ENCODE results near the gene ZNF83.
"Not testable (repeated sequence)": the region's sequence is repeated elsewhere in the genome, so short reads cannot be mapped to it uniquely, and the experiment has no call there.

The ZNF83 gene

DNA sequence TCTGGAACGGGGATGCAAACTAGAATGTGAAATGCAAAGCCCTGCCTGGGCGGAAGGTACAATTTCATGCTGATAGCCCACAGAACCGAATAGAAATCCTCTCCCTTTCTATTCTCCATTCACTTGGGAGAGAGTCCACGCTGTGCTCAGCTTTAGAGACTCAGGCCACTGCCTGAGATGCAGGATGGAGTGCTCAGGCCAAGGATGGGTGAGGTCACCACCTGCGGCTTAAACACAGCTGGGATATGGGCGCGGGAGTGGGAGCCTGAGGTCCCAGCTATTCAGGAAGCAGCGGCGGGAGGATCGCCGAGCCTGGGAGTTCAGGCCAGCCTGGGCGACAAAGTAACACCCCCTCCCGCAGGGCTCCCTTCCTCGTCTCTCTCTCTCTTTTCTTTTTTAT lies 446 bp upstream of the ZNF83 start:
- no peak for DNase-seq

DNA sequence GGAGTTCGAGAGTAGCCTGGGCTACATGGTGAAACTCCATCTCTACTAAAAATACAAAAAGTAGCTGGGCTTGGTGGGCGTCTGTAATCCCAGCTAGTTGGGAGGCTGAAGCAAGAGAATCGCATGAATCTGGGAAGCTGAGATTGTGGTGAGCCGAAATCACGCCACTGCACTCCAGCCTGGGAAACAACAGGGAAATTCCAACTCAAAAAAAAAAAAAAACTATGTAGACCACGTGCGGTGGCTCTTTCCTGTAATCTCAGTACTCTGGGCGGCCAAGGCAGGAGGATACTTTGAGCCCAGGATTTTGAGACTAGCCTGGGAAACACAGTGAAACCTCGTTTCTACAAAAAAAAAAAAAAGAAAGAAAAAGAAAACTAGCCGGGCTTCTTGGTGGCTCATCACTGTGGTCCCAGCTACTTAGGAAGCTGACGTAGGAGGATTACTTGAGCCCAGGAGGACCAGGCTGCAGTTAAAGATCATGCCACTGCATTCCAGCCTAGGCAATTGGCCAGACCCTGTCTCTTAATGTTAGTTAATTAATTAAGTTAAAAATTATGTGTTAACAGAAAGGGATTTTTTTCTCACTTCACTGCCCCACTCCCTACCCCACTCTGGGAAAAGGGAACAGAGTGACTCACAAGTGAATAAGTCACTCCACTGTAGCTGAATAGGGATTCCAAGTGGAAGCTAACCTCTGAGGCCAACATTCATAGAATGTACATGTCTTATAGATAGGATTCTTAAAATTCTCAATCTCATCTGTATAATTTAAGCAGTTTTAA lies 2.2 kb downstream of the ZNF83 start:
- DNase-seq, result no peak

DNA sequence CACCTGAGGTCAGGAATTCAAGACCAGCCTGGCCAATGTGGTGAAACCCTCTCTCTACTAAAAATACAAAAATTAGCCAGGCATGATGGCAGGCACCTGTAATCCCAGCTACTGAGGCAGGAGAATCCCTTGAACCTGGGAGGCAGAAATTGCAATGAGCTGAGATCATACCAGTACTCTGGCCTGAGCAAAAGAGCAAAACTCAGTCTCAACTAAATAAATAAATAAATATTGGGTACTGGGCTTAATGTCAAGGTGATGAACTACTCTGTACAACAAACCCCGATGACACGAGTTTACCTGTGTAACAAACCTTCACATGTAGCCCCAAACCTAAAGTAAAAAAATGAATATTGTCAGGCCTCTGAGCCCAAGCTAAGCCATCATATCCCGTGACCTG lies 10.7 kb downstream of the ZNF83 start:
- DNase-seq, result not testable (repeated sequence)

DNA sequence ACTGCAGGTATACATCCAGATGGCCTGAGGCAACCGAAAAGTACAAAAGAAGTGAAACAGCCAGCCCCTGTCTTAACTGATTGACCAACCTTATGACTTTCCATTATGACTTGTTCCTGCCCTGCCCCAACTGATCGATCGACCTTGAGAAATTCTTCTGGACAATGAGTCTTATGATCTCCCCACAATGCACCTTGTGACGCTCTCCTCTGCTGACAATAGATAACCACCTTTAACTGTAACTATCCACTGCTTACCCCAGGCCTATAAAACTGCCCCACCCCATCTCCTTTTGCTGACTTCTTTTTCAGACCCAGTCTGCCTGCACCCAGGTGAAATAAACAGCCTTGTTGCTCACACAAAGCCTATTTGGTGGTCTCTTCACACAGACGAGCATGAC lies 11.2 kb downstream of the ZNF83 start:
- DNase-seq, result no peak

DNA sequence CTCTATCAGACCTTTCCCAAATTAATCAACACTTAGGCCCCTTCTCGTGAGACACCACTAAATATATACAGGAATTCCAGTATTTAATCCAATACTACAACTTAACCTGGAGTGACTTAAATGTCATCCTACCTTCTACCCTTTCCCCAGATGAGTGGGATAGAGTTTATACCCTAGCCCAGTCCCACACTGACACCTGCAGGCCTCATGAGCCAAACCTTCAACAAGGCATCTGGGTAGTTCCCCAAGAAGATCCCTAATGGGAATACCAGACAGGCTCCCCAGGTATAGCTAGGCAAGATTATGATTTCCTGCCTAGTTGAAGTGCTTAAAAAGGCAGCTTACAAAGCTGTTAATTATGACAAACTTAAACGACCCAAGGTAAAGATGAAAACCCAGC lies 15.9 kb downstream of the ZNF83 start:
- no peak for DNase-seq

DNA sequence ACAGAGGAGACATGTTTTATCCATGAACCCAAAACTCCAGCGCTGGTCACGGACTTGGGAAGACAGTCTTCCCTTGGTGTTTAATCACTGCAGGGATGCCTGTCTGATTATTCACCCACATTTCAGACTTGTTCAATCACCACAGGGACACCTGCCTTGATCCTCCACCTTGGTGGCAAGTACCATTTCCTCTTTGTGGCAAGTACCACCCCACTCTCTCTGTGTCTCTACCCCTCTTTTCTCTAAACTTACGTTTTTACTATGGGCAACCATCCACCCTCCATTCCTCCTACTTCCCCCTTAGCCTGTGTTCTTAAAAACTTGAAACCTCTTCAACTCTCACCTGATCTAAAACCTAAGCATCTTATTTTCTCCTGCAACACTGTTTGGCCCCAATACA lies 16.8 kb downstream of the ZNF83 start:
- DNase-seq, result no peak

DNA sequence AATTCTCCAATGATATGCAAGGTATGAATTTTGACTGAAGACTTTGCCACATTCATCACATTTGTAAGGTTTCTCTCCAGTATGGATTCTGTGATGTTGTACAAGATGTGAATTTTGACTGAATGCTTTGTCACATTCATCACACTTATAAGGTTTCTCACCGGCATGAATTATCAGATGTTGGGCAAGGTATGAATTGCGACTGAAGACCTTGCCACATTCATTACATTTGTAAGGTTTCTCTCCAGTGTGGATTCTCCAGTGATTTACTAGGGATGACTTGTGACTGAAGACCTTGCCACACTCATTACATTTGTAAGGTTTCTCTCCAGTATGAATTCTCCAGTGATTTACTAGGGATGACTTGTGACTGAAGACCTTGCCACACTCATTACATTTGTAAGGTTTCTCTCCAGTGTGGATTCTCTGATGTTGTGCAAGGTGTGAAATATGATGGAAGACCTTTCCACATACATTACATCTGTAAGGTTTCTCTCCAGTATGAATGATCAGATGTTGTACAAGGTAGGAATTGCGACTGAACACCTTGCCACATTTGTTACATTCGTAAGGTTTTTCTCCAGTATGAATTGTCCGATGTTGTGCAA lies 24.8 kb downstream of the ZNF83 start:
- no peak for DNase-seq

DNA sequence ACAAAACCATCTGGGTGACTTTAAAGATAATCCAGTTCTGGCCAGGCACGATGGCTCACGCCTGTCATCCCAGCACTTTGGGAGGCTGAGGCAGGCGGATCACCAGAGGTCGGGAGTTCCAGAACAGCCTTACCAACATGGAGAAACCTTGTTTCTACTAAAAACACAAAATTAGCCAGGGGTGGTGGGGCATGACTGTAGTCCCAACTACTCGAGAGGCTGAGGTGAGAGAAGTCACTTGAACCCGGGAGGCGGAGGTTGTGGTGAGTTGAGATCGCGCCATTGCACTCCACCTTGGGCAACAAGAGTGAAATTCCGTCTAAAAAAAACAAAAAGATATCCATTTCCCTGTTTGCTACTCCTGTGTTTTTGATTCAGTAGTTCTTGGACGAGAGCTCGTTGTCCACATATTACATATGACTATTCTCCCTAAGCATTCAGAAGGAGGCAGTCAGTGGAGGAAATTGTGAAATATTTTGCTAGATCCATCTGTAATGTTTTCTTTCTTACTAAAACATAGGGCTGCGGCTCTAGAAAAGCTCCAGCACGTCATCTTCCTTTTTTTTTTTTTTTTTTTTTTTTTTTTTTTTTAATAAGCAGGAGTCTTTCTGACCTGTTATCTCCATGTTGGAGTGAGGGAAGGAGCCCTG lies 34.5 kb downstream of the ZNF83 start:
- no peak for DNase-seq

DNA sequence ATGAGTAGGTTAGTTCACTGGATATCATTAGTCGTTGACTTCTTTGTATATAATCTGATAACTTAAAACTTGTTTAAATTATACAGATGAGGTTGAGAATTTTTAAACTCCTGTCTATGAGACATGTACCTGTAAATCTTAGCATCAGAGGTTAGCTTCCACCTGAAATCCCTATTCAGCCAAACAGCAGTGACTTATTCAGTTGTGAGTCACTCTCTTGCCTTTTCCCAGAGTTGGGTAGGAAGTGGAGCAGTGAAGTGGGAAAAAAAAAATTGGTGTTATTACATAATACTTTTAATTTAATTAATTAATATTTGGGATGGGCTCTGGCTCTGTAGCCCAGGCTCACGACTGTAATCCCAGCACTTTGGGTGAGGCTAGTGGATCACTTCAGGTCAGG lies 35.2 kb downstream of the ZNF83 start:
- no peak for DNase-seq

DNA sequence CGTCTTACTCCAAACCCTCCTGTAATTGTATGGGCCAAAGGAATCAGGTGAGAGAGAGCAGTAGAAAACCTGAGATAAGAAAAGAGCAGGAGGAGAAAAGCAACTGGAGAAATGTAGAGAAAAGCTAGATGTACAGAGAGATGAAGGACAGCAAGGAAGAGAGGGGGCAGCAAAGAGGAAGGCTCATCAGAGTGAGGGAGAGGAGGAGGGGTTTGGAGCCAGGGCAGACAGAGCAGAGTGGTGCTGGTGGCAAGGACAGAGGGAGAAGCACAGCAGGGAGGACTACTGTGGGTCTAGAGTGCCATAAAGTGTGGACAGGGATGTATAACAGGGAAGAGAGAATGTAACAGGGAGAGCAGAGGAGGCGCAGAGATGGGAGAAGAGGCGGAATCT lies 36.2 kb downstream of the ZNF83 start:
- not testable (repeated sequence) for DNase-seq

DNA sequence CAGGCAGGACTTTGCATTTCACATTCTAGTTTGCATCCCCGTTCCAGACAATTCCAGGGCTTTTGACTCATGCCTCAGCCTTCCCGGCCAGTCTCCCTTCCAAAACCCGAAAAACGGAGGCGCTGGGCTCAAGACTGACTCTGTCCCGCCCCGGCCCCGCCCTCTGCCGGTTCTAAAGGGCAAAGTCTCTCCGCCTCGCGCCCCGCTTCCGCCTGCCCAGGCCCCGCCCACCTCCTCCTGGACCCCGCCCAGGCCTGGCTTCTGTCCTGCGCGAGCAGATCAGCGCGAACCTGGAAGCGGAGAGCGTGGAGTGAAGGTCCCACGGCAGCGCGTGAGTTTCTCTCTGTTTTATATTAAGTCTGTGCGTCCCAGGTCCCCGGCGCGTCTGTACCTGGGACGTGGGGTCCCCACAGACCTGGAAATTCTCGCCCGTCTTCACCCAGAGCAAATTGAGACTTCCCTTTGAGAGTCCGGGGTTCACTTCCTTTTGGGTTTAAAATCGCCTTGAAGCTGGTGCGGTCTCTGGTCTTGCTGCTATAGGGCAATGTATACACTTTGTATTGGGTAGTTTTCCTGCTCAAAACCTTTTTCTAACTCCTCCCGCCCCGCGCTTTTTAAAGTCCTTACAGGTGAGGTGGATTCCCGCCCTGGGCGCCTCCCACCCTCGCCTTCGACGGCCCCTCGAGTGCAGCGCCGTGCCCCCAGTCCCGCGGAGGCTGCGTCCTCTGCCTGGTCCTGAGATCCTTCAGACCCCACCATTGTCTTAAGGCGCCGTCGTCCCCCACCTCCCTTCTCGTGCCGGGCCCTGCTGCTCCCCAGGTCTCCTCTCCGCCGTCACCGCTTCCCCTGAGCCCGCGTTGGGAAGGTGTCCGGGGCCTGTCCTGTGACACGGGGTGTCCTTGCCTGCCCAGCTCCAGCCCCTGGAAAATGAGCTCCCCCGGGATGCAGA lies 36.9 kb downstream of the ZNF83 start:
- peak; percentile 88 for DNase-seq

DNA sequence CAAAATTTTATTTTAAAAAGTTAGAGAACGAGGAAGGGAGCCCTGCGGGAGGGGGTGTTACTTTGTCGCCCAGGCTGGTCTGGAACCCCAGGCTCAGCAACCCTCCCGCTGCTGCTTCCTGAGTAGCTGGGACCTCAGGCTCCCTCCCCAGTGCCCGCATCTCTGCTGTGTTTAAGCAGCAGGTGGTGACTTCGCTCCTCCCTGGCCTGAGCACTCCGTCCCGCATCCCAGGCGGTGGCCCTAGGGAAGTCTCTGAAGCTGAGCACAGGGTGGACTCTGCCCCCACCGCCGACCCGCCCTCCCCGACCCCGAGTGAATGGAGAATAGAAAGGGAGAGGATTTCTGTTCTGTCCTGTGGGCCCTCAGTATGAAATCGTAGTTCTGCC lies 37.5 kb downstream of the ZNF83 start:
- DNase-seq, result no peak

DNA sequence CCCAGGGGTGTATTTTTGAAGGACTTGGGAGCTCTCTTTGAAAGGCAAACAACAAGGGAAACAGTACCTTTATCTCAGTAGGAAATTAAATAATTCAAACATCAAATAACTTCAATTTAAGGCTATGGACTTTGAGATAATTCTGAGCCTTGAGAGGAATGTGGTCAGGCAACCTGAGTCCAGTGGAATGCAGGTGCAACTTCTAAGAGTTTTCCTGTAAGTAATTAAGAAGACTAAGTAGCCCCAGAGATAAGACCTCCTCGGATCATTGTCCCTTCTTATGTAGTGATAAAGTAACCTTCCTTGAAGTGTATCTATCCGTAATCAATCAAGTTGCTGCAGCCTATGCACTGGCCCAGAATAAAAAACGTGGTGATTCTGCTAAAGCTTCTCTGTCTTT lies 38.9 kb downstream of the ZNF83 start:
- DNase-seq, result no peak

DNA sequence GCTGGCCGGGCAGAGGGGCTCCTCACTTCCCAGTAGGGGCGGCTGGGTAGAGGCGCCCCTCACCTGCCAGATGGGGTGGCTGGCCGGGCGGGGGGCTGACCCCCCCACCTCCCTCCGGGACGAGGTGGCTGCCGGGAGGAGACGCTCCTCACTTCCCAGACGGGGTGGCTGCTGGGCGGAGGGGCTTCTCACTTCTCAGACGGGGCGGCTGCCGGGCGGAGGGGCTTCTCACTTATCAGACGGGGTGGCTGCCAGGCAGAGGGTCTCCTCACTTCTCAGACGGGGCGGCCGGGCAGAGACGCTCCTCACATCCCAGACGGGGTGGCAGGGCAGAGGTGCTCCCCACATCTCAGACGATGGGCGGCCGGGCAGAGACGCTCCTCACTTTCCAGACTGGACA lies 44.7 kb downstream of the ZNF83 start:
- DNase-seq, result not testable (repeated sequence)

DNA sequence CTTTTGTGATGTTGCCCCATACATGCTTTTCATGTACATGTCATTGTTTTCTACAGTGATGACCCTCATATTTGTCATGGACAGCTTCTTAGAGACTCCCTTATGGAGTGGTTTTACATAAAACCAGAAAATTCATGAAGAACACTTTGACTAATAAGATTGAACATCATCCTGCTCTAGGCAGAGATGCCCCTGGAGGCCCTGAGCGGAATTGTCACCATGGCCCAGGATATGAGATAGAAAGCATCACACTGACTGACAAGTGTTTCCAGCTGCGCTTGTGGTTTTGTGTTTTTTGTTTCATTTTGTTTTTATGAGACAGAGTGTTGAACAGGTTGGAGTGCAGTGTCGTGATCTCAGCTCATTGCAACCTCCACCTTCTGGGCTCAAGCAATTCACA lies 45.9 kb downstream of the ZNF83 start:
- no peak for DNase-seq

DNA sequence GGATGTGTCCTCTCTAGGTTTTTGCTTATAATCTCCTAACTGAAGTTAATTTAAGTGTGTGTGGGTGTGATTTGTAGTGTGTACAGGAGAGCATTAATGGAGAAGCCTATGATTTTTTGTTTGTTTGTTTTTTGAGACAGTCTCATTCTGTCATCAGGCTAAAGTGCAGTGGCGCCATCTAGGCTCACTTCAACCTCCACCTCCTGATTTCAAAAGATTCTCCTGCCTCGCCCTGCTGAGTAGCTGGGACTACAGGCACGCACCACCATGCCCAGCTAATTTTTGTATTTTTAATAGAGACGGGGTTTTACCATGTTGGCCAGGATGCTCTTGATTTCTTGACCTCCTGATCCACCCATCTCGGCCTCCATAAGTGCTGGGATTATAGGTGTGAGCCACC lies 47.4 kb downstream of the ZNF83 start:
- no peak for DNase-seq

DNA sequence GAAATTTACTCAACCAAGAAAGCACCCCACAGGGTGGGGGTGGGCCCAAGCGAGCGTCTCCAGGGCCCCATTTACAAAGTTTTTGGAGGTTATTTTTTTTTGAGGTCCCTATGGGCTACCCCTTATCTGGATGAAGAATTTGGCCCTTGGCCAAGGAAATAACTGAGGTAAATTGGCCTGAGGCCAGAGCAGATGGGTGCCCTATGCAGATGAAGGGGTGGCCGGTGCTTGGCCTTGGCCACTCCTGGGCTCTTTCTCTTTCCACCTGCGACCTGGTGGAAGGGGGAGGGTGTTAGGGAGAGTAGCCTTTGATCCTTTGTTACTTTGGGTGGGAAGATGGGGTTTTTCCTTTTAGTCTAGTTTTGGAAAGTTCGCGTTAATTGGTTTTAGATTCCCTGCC lies 52.6 kb downstream of the ZNF83 start:
- DNase-seq, result no peak

DNA sequence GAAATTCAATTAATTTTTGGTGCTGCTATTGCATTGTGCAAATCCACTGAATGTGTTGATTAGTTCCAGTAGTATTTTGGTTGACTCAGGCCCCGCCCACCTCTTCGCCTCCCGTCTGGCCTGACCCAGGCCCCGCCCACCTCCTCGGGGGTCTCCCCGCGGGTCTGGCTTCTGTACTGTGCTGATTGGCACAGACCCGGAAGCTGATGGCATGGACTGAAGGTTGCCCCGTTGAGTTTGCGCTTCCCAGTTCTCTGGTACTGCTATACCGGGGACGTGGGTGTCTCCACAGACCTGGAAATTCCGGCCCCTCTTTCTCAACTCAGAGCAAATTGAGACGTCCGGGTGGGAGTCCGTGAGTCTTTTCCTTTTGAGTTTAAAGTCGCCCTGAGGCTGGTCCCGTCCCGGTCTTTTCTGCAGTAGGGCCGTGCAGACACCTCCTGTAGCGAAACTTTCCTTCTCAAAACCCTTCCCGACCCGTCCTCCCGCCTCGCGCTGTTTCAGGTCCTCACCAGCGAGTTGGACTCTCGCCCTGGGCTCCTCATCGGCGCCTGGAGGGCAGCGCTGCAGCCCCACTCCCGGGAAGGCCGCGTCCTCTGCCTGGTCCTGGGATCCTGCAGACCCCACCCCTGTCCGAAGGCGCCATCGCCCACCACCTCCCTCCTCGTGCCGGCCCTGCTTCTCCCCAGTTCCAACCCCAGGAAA lies 53.3 kb downstream of the ZNF83 start:
- DNase-seq, result no peak

DNA sequence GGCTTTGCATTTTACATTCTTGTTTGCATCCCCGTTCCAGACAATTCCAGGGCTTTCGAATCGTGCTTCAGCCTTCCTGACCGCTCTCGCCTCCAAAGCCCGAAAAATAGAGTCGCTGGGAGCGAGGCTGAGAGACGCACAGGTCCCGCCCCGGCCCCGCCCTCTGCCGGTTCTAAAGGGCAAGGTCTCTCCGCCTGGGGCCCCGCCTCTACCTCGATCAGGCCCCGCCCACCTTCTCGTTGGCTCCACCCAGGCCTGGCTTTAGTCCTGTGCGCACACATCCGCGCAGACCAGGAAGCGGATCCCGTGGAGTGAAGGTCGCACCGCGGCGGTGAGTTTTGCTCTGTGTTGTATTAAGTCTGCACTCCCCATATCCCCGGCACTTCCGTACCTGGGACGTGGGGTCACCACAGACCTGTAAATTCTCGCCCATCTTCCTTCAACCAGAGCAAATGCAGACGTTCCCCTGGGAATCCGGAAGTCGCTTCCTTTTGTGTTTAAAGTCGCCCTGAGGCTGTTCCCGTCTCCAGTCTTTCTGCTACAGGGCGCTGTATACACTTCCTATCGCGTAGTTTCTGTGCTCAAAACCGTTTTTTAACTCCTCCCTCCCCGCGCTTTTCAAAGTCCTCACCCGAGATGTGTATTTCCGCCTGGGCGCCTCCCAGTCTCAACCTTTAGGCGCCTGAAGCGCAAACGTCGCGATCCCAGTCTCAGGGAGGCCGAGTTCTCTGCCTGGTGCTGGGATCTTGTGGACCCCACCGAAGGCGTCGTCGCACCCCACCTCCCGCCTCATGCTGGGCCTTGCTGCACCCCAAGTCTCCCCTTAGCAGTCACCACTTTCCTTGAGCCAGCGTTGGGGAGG lies 67.9 kb downstream of the ZNF83 start, which contains the start of gene ZNF701:
Gene ZNF701, plus strand, starts transcription at position 288 of the 862 bp plus-strand sequence. CDS start 3,861 bp downstream, outside the sequence.
- DNase-seq, result peak; percentile 94

DNA sequence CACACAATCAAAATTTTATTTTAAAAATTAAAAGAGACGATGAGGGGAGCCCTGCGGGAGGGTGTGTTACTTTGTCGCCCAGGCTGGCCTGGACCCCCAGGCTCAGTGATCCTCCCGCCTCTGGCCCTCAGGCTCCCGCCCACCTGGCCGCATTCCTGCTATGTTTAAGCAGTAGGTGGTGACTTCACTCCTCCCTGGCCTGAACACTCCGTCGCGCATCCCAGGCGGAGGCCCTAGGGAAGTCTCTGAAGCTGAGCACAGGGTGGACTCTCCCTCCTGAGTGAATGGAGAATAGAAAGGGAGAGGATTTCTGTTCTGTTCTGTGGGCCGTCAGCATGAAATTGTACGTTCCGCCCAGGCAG lies 68.5 kb downstream of the ZNF83 start:
- DNase-seq, result not testable (repeated sequence)

DNA sequence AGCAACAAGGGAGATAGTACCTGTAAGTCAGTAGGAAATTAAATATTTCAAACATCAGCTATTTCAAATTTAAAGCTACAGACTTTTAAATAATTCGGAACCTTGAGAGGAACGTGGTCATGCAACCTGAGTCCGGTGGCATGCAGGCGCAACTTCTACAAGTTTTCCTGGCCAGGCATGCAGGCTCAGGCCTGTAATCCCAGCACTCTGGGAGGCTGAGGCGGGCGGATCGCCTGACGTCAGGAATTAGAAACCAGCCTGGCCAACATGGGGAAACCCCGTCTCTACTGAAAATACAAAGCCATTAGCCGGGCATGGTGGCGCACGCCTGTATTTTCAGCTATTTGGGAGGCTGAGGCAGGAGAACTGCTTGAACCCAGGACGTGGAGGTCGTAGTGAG lies 70.2 kb downstream of the ZNF83 start:
- no peak for DNase-seq

All from CD4-positive, alpha-beta T cell treated with Interleukin-15 for 1 hour (primary cell).